Smooth muscle cell (in vitro differentiated cells): ENCODE measurements around the gene NLGN1. TPM values are rescaled to one million over a fixed set of nuclear protein-coding genes. Genes with fewer than 3 reads are reported as not detected.

Experiments
- DNase-seq: peaks from one replicate; lab custom pipeline; 2025; ENCODE audit not compliant: unreplicated experiment; lab: John Stamatoyannopoulos, UW
- H2AFZ ChIP-seq: fragments of 200-600 bp; sonication (generic); 2 replicates; pipeline ENCODE4 v1.6.0; 2016; ENCODE audit warnings: antibody characterized with exemption, low read depth, mild to moderate bottlenecking
- H3F3A ChIP-seq: fragments of 200-600 bp; sonication (generic); 2 replicates; pipeline ENCODE4 v1.6.0; 2017; ENCODE audit warnings: antibody characterized with exemption, low read depth
- H3K27ac ChIP-seq: fragments of 200-600 bp; sonication (generic); 2 replicates; pipeline ENCODE4 v1.5.1; 2016; ENCODE audit warnings: low read depth, mild to moderate bottlenecking
- H3K27me3 ChIP-seq: fragments of 200-600 bp; sonication (generic); 2 replicates; pipeline ENCODE4 v1.6.1; 2016; ENCODE audit warnings: low read depth, mild to moderate bottlenecking
- H3K36me3 ChIP-seq: fragments of 200-600 bp; sonication (generic); 2 replicates; pipeline ENCODE4 v1.5.1; 2016; ENCODE audit warnings: low read depth
- H3K4me1 ChIP-seq: fragments of 200-600 bp; sonication (generic); 2 replicates; pipeline ENCODE4 v1.5.1; 2016; ENCODE audit warnings: low read depth
- H3K4me2 ChIP-seq: fragments of 200-600 bp; sonication (generic); 2 replicates; pipeline ENCODE4 v1.6.0; 2016; ENCODE audit warnings: mild to moderate bottlenecking
- H3K4me3 ChIP-seq: fragments of 200-600 bp; sonication (generic); 2 replicates; pipeline ENCODE4 v1.5.1; 2016; ENCODE audit warnings: mild to moderate bottlenecking
- H3K79me2 ChIP-seq: fragments of 200-600 bp; sonication (generic); 2 replicates; pipeline ENCODE4 v1.6.0; 2016; ENCODE audit warnings: low read depth, mild to moderate bottlenecking
- H3K9ac ChIP-seq: fragments of 200-600 bp; sonication (generic); 2 replicates; pipeline ENCODE4 v1.6.0; 2016; ENCODE audit warnings: low read depth
- H3K9me3 ChIP-seq: fragments of 200-600 bp; sonication (generic); replicated peaks from 2 replicates; pipeline ENCODE4 v1.5.1; 2016; ENCODE audit warnings: low read depth
- H4K20me1 ChIP-seq: fragments of 200-600 bp; sonication (generic); 2 replicates; pipeline ENCODE4 v1.6.0; 2016; ENCODE audit warnings: low read depth
- WGBS: methylation state at CpG from one replicate; pipeline ENCODE4 v1.1.7; 2016; ENCODE audit warnings: low lambda C conversion rate; 5-methylcytosine and 5-hydroxymethylcytosine counted together
- polyA plus RNA-seq: library from polyadenylated mRNA; unstranded; fragments of >200 nt; fragmentation: Nextera tagmentation; extraction: Ambion mirVana; gene quantifications from 2 replicates; pipeline ENCODE4 v1.2.1, GENCODE V29; 2016
- total RNA-seq: library from RNA; depleted of rRNA; stranded (reverse); fragments of >200 nt; gene quantifications from 2 replicates; pipeline ENCODE4 v1.2.3, GENCODE V29; 2014
- TF ChIP-seq, protein P1 (sequence below): fragments of 200-600 bp; sonication (generic); IDR thresholded peaks from 2 replicates; pipeline ENCODE4 v1.5.1; 2017; ENCODE audit warnings: borderline replicate concordance, mild to moderate bottlenecking, antibody characterized with exemption; ENCODE audit not compliant: insufficient read depth, poor library complexity, severe bottlenecking

NLGN1 gene
- total and polyA plus RNA-seq, 2 experiments from 2014 or later = 0.04 TPM; not detected in 1

DNA sequence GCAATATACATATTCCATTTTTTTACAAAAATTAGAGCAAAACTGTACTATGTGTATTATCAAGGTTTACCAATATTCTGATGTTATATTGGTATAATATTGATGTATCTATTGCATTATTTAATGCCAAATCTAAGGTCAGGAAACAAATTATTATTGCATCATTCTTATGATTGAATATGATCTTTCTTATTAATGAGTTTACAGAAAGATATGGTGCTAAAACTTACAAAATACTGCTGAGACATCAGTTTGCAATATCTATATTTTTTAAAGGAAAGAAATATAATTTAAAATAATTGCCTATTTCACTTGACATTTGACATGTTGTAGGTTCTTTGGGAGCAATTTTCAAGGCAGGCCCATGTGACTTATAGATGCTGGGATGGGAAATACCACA lies 357.6 kb downstream of the NLGN1 start:
- TF ChIP-seq, protein P1, sequence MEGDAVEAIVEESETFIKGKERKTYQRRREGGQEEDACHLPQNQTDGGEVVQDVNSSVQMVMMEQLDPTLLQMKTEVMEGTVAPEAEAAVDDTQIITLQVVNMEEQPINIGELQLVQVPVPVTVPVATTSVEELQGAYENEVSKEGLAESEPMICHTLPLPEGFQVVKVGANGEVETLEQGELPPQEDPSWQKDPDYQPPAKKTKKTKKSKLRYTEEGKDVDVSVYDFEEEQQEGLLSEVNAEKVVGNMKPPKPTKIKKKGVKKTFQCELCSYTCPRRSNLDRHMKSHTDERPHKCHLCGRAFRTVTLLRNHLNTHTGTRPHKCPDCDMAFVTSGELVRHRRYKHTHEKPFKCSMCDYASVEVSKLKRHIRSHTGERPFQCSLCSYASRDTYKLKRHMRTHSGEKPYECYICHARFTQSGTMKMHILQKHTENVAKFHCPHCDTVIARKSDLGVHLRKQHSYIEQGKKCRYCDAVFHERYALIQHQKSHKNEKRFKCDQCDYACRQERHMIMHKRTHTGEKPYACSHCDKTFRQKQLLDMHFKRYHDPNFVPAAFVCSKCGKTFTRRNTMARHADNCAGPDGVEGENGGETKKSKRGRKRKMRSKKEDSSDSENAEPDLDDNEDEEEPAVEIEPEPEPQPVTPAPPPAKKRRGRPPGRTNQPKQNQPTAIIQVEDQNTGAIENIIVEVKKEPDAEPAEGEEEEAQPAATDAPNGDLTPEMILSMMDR = no peak
- H3K9me3 ChIP-seq = no peaks in the 10 kb centered on the region
- no peaks in the 10 kb centered on the region for H3K36me3 ChIP-seq
- H3K27ac ChIP-seq = no peak overlapping the region
- H2AFZ ChIP-seq = no peak overlapping the region
- H3K4me2 ChIP-seq = no peak overlapping the region
- H3K79me2 ChIP-seq = no peaks in the 10 kb centered on the region
- no peaks in the 10 kb centered on the region for H3F3A ChIP-seq
- no peaks in the 10 kb centered on the region for H4K20me1 ChIP-seq
- H3K27me3 ChIP-seq = no peaks in the 10 kb centered on the region
- H3K4me1 ChIP-seq = no peaks in the 10 kb centered on the region
- no peak overlapping the region for H3K9ac ChIP-seq
- DNase-seq = no peak
- no peak overlapping the region for H3K4me3 ChIP-seq

DNA sequence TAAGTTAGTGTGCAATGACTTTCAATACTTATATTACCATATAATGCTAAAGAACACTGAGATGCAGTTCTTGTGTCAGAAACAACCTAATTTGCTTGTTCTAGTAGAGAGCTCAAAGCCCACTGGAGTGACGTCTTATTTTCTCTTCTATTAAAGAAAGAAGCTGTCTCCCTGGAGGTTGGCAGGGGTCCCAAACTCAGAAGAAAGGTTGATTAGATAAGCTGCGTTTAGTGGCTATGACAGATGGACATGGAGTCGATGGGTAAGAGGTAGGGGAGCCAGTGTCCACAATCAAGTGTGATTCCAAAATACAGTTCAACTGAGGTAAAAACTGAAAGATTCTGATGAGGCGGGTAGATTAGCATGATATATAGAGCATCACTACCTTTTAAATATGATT lies 363.6 kb downstream of the NLGN1 start:
- WGBS = 89% methylated on average over 4 of the region's 4 CpGs
- Histone ChIP-seq H3K27me3 (no peaks in the 10 kb centered on the region), H3K4me1 (no peaks in the 10 kb centered on the region), H2AFZ (no peak overlapping the region), H3K79me2 (no peaks in the 10 kb centered on the region), H3K9me3 (no peaks in the 10 kb centered on the region), H3F3A (no peaks in the 10 kb centered on the region), H3K9ac (no peak overlapping the region), H3K36me3 (no peaks in the 10 kb centered on the region), H4K20me1 (no peaks in the 10 kb centered on the region), H3K27ac (no peak overlapping the region), H3K4me3 (no peak overlapping the region), H3K4me2 (no peak overlapping the region)
- TF ChIP-seq, protein P1 = no peak
- DNase-seq = no peak

DNA sequence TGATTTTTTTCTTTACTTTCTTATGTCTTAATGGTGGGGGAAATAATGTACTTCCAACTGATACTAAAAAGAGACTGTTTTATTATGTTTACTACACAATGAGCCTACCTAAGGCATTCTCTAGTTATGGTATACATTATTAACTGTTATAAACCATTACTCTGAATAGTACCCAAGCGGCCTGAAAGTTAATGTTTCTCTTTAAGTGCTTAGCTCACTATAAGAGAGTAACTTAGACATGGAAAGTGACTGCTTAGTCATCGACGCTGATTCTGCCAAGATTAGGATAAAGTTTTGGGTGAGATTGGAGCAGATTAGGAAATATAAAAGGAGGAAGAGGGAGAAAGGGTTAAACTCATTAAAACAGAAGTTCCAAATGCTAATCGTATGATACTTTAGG lies 365.0 kb downstream of the NLGN1 start:
- no peak for DNase-seq
- TF ChIP-seq, protein P1 = no peak
- H3K4me3 ChIP-seq = no peak overlapping the region
- no peaks in the 10 kb centered on the region for H3F3A ChIP-seq
- H3K4me2 ChIP-seq = no peak overlapping the region
- no peaks in the 10 kb centered on the region for H3K79me2 ChIP-seq
- H3K4me1 ChIP-seq = no peaks in the 10 kb centered on the region
- H3K9ac ChIP-seq = no peak overlapping the region
- no peaks in the 10 kb centered on the region for H3K27me3 ChIP-seq
- H3K9me3 ChIP-seq = no peaks in the 10 kb centered on the region
- H3K36me3 ChIP-seq = no peaks in the 10 kb centered on the region
- WGBS = 84% methylated on average over 4 of the region's 4 CpGs
- no peaks in the 10 kb centered on the region for H4K20me1 ChIP-seq
- H2AFZ ChIP-seq = no peak overlapping the region
- H3K27ac ChIP-seq = no peak overlapping the region

DNA sequence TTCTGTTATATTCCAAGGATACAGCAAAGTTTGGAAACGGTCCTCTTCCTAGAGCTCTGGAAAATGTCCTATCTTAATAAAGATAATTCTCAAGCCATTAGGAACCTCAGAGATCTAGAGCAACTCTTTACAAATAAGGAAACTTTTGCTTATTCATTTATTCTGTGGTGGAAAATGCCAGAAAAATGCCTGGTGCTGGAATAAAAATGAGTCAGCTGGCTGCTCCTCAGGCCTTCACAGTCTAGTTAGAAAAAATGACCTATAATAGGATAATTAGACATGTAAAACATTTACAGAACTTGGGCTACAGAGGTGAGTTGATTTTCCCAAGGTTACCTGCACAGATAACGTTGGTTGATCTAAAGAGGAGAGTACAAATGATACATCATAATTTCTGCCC lies 372.5 kb downstream of the NLGN1 start:
- Histone ChIP-seq H3K4me2 (peak overlapping the region; percentile 15), H3K27me3 (no peaks in the 10 kb centered on the region), H3K79me2 (no peaks in the 10 kb centered on the region), H3K27ac (no peak overlapping the region), H4K20me1 (no peaks in the 10 kb centered on the region), H3K36me3 (no peaks in the 10 kb centered on the region), H2AFZ (no peak overlapping the region), H3K9ac (no peak overlapping the region), H3K9me3 (no peaks in the 10 kb centered on the region), H3F3A (no peaks in the 10 kb centered on the region), H3K4me1 (no peaks in the 10 kb centered on the region), H3K4me3 (no peak overlapping the region)
- TF ChIP-seq, protein P1 = no peak
- 73% methylated on average over 2 of the region's 2 CpGs for whole genome bisulfite sequencing
- DNase-seq = no peak
